Neural cell (in vitro differentiated cells): ENCODE data around the gene SSC5D.

ENCODE experiments used
- CTCF ChIP-seq: fragments of 450-650 bp; IDR thresholded peaks from 2 replicates; pipeline ENCODE4 v1.5.1; 2014; ENCODE audit warnings: antibody characterized with exemption, mild to moderate bottlenecking, moderate library complexity; ENCODE audit not compliant: poor library complexity, severe bottlenecking
- EP300 ChIP-seq: fragments of 450-650 bp; conservative IDR thresholded peaks from 2 replicates; pipeline ENCODE4 v1.6.1; 2014; ENCODE audit warnings: antibody characterized with exemption, mild to moderate bottlenecking, moderate library complexity; ENCODE audit not compliant: poor library complexity, severe bottlenecking
- EZH2 ChIP-seq: fragments of 200-600, 300-800 bp; shearing (Covaris generic), sonication (generic); IDR thresholded peaks from 2 replicates; pipeline ENCODE4 v1.6.1; 2014; ENCODE audit warnings: antibody characterized with exemption, low read length, borderline replicate concordance, mild to moderate bottlenecking; ENCODE audit not compliant: insufficient read depth, poor library complexity, severe bottlenecking
- RAD21 ChIP-seq: fragments of 450-650 bp; conservative IDR thresholded peaks from 2 replicates; pipeline ENCODE4 v1.6.1; 2014; ENCODE audit warnings: antibody characterized with exemption, mild to moderate bottlenecking, moderate library complexity
- SMC3 ChIP-seq: fragments of 450-650 bp; conservative IDR thresholded peaks from 2 replicates; pipeline ENCODE4 v1.6.1; 2014; ENCODE audit warnings: antibody characterized with exemption, mild to moderate bottlenecking, moderate library complexity; ENCODE audit not compliant: poor library complexity
- TAF1 ChIP-seq: IDR thresholded peaks from 2 replicates; pipeline ENCODE4 v1.6.1; 2012; ENCODE audit warnings: low read depth

GRCh38 chr19:55465460-55466240 lies 22.6 kb upstream of the SSC5D start:
- TF ChIP-seq CTCF, result no peak
- TF ChIP-seq EZH2, result no peak
- no peak for TF ChIP-seq RAD21
- no peak for TF ChIP-seq SMC3
- TF ChIP-seq TAF1, result no peak
- TF ChIP-seq EP300, result no peak
